Subcutaneous adipose tissue (tissue), 4 donors: Measurements from ENCODE around the gene IGF2BP2. TPM values are rescaled to one million over a fixed set of nuclear protein-coding genes. Genes with fewer than 3 reads are reported as not detected.

Experiments used
- total RNA-seq, 4 donors: library from RNA; depleted of rRNA; stranded (reverse); fragments of >200 nt; gene quantifications; one replicate each; pipeline ENCODE4 v1.1.0, GENCODE V29; 2016
- TF ChIP-seq, protein P1 (sequence below): fragments of 450-650 bp; IDR thresholded peaks from one replicate; pipeline ENCODE4 v1.5.1; 2016; ENCODE audit warnings: low read depth, mild to moderate bottlenecking, control low read depth, antibody characterized with exemption, moderate library complexity

The IGF2BP2 gene
- total RNA-seq, 4 donors from 2014 or later: 11.3 to 30.0 (median 26.9) TPM

GRCh38 chr3:185658504-185658912 is 166.3 kb downstream of the IGF2BP2 start:
- TF ChIP-seq, protein P1, sequence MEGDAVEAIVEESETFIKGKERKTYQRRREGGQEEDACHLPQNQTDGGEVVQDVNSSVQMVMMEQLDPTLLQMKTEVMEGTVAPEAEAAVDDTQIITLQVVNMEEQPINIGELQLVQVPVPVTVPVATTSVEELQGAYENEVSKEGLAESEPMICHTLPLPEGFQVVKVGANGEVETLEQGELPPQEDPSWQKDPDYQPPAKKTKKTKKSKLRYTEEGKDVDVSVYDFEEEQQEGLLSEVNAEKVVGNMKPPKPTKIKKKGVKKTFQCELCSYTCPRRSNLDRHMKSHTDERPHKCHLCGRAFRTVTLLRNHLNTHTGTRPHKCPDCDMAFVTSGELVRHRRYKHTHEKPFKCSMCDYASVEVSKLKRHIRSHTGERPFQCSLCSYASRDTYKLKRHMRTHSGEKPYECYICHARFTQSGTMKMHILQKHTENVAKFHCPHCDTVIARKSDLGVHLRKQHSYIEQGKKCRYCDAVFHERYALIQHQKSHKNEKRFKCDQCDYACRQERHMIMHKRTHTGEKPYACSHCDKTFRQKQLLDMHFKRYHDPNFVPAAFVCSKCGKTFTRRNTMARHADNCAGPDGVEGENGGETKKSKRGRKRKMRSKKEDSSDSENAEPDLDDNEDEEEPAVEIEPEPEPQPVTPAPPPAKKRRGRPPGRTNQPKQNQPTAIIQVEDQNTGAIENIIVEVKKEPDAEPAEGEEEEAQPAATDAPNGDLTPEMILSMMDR: no peak

DNA sequence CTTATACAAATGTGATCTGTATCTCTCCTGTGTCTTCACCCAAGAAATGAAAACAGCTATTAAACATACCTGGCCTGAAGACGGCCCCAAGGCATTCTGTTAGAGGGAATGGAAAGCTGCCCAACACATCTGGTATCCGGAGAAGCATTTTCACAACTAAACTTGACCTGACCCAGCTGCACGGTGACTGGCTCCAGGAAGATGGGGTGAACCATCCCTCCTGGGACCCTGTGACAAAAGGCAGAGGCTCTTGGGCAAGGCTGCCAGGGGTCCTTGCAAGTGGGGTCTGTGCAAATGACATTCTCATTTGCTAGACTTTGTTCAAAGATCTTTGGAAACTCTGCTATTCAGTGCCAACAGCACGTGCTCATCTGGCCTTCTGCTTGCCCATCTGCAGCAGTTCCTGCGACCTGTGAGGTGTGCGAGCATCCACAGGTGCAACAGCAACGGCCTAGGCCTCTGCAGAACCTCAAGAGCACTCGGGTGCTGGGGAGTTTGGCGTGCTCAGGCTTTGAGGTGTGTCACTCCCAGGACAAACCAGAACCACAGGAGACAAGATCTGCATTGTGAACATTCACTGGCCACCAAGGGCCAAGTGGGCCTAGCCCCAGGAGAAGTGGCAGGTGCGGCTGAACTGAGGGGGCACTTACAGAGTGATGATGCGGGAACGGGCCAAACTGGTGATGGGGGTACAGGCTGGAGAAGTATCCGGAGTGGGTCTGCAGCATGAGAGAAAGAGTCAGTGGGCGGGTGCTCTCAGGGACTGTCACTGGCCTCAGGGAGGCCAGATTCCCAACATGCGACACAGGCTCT is 166.9 kb downstream of the IGF2BP2 start:
- TF ChIP-seq, protein P1: no peak

DNA sequence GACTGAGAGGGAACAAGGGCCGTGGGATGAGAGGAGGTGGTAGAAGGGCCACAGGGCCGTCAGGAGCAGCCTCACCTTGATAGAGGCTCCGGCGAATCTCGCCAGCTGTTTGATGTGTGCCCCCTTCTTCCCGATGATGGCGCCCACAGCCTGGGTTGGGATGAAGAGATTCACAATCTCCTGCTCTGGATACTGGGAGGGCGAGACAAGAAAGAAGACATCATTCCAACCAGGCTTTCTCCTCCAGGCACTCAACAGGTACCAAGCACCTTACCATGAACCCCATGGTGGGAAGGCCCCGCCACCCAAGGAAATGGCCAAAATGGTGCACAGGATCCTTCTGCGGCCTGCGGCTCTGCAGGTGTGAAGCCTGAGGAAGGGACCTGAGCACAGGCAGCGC is 167.6 kb downstream of the IGF2BP2 start:
- TF ChIP-seq, protein P1: no peak

GRCh38 chr3:185656321-185656840 is 168.5 kb downstream of the IGF2BP2 start:
- TF ChIP-seq, protein P1: no peak

- TF ChIP-seq, protein P1: no peak
These were observed 169.2 kb downstream of the IGF2BP2 start for GRCh38 chr3:185655426-185656320.

DNA sequence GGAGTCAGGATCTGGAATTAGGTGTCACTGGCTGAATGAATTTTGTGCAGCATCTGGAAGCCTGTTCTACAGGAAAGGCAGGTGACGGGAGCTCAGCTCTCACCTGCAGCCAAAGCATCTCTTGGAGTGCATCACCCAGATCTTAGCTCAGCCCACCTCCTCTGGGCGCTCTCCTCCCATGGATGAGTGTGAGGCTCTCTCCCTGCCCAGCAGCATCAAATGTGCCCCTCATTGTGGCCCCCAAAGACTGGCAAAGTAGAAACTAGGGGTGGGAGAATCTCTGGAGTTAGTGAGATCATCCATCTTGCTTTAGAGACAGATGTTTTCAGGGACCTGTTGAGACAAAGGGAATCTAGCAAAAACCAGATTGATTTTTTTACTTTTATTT is 170.1 kb downstream of the IGF2BP2 start:
- TF ChIP-seq, protein P1: no peak
